Measurements from ENCODE around the gene DGKH.

- TF ChIP-seq EP300 (IDR thresholded peaks at IDR 0.05) (no peak), CTCF (IDR thresholded peaks at IDR 0.05) (no peak)
Observed at GRCh38 chr13:42002066-42002465, 46.4 kb upstream of the DGKH start.

All from ovary (tissue), 3 donors.